ENCODE measurements around the gene MED13.

Gene MED13

DNA sequence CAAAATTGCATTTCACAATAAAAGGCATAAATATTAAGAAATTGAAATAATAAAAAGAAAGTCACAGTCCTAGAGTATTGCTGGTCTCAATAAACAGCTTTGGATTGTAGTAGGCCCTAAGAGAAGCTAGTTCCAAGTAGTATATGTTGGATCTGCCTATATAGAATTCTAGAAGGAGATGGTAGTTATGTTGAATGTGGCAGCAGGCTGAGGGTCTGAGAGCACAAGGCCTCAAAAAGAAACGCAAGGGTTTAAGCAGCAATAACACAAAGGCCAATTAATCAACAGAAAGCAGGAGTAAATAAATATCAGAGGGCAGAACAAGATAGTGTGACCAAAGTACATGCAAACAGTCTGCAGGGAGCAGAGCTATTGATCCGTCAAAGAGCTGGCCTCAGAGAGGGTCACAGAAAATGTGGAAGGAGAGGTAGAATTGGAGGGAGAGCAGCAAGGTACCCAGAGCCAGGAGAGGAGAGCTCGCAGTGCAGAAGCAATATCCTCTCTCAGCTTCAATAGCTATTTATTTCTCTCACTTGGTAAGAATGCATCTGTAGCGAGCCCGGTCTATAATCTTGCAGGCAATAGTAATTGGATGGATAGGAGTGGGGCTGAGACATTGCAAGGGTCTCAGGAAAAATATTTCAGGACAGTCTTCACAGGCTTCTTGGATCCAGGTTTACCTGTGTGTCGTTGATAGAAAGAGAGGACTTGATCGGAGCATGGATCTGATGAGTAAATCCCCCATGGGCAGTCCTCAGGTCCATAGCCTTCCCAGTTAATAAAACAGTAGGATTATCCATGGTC, 25.1 kb upstream of the MED13 start:
- DNase-seq (ENCODE audit: low read depth), result no peak
- TF ChIP-seq, protein P1, sequence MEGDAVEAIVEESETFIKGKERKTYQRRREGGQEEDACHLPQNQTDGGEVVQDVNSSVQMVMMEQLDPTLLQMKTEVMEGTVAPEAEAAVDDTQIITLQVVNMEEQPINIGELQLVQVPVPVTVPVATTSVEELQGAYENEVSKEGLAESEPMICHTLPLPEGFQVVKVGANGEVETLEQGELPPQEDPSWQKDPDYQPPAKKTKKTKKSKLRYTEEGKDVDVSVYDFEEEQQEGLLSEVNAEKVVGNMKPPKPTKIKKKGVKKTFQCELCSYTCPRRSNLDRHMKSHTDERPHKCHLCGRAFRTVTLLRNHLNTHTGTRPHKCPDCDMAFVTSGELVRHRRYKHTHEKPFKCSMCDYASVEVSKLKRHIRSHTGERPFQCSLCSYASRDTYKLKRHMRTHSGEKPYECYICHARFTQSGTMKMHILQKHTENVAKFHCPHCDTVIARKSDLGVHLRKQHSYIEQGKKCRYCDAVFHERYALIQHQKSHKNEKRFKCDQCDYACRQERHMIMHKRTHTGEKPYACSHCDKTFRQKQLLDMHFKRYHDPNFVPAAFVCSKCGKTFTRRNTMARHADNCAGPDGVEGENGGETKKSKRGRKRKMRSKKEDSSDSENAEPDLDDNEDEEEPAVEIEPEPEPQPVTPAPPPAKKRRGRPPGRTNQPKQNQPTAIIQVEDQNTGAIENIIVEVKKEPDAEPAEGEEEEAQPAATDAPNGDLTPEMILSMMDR (IDR thresholded peaks at IDR 0.05; ENCODE audit: insufficient read depth, low read depth, low read length, missing control alignments), result no peak

DNA sequence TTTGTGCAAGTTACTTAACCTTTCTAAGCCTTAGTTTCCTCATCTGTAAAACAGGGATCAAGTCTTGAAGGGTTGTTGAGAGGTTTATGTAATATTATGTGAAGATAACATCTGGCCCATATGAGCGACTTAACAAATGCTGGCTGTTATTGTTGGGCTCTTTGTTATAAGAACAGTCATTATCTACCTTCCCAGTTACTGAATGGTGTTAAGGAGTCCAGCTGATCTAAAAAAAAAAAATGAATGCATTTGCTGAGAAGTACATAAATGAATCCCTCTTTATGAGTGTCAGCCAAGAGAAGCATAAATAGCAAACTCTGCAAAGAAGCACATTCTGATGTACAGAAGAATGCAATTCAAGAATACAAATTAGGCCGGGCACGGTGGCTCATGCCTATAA, 24.3 kb upstream of the MED13 start:
- TF ChIP-seq, protein P1 (IDR thresholded peaks at IDR 0.05; ENCODE audit: insufficient read depth, low read depth, low read length, missing control alignments), result no peak
- H3K4me3 ChIP-seq (ENCODE audit: low read length), result no peak overlapping the region
- DNase-seq (ENCODE audit: low read depth), result no peak

More for the DNA sequence above, 25.1 kb upstream of the MED13 start:
- no peak overlapping the region for H3K4me3 ChIP-seq (ENCODE audit: low read length)

DNA sequence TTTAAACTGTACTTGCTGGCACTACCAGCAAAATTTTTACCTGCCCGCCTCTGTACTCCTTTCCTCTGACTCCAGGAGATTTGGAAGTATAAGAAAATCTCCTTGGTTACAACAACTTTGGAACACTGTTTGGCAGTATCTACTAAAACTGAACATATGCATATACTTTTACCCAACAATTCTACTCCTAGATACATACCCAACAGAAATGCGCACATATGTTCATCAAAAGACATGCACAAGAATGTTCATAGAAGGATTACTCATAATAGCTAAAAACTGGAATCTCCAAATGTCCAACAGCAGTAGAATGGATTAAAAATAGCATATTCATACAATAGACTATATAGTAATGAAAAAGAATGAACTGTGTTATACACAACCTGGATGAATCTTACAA, 21.7 kb upstream of the MED13 start:
- TF ChIP-seq, protein P1 (IDR thresholded peaks at IDR 0.05; ENCODE audit: insufficient read depth, low read depth, low read length, missing control alignments), result no peak
- H3K4me3 ChIP-seq (ENCODE audit: low read length), result no peak overlapping the region
- no peak for DNase-seq (ENCODE audit: low read depth)

DNA sequence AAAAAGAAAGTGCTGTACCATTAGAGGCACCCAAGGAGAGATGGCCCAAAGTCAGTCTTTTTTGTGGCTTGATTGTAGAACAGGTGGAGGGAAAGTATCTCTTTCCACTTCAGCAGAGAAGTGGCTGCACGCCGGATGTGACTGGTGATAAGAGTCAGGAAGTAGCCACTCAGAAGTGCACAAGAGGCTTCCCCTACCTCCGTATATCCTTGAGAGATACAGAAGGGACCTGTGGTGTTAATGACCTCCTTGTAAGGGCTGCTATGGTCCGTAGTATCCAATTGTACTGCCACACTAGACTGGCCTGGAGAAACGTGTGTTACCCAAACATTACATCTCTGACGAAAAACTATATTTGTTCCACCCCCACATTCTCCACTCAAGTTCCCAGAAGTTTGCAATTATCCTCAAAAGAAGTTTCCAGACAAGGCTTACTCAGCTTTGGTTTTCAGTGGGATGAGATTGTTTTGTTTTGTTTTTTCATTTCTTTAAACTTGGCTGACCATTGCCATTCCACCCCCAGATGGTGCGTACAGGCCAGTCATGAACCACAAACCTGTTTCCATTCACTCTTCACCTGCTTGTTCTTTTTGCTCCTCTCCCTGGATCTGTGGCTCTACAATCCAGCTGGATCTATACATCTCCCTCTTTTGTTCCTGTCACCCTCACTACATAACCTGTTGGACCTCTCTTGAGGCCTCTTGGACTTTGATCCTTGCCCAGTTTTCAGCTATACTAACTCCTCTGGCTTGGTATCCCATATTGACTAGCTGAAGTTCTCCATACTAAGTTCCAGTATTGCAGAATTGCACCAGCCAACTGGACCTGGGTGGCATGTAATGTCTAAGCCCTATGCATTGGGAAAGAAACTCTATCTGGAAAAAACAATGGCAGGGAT, 20.7 kb upstream of the MED13 start:
- H3K4me3 ChIP-seq (ENCODE audit: low read length), result no peak overlapping the region
- DNase-seq (ENCODE audit: low read depth), result no peak
- TF ChIP-seq, protein P1 (IDR thresholded peaks at IDR 0.05; ENCODE audit: insufficient read depth, low read depth, low read length, missing control alignments), result no peak

DNA sequence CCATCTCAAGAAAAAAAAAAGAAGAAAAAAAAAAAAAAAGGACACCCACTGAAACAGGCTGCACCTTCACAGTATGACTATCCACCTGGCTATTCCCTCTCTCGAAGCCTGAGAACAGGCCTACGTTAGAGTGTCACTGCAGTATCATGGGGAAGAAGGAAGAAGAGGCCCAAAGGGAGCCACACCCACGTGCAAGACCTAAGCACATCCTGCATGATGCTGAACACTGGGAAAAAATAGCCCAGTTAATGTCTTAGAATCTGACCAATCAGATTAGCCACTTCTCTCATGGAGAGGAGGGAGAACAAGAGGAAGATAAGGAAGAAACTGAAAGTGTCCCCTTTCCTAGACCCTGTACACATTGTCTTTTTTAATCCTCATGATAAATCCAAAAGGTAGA, 19.5 kb upstream of the MED13 start:
- no peak overlapping the region for H3K4me3 ChIP-seq (ENCODE audit: low read length)
- TF ChIP-seq, protein P1 (IDR thresholded peaks at IDR 0.05; ENCODE audit: insufficient read depth, low read depth, low read length, missing control alignments), result no peak
- no peak for DNase-seq (ENCODE audit: low read depth)

DNA sequence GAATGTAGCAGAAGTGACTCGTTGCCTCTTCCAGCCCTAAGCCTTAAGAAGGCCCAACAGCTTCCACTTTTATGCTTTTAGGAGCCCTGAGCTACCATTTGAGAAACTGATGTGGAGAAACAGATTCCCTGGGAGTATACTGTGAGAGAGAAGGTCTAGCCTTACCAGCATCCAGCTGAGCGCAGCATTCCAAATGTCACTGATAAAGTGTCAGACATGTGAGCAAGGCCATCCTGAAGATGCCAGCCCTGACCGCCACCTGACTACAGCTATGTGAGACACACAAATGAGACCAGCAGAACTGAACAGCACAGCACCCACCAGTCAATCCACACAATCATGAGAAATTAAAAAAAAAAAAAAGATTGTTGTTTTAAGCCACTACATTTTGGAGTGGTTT, 18.6 kb upstream of the MED13 start:
- no peak overlapping the region for H3K4me3 ChIP-seq (ENCODE audit: low read length)
- DNase-seq (ENCODE audit: low read depth), result no peak
- TF ChIP-seq, protein P1 (IDR thresholded peaks at IDR 0.05; ENCODE audit: insufficient read depth, low read depth, low read length, missing control alignments), result no peak

All from epithelial cell of esophagus (primary cell).